Measurements from ENCODE around the gene ATXN1.

- TF ChIP-seq CTCF (IDR thresholded peaks at IDR 0.05) (no peak), POLR2AphosphoS5 (IDR thresholded peaks at IDR 0.05) (no peak)
These were observed 44.9 kb downstream of the ATXN1 start for GRCh38 chr6:16716321-16716858.

Measured in transverse colon (tissue), 4 donors.